Smooth muscle cell (in vitro differentiated cells): ENCODE data around the gene PACRG. TPM values are rescaled to one million over a fixed set of nuclear protein-coding genes. Genes with fewer than 3 reads are reported as not detected.

Experiments used
- DNase-seq: peaks from one replicate; lab custom pipeline; 2025; ENCODE audit not compliant: unreplicated experiment; lab: John Stamatoyannopoulos, UW
- H2AFZ ChIP-seq: fragments of 200-600 bp; sonication (generic); 2 replicates; pipeline ENCODE4 v1.6.0; 2016; ENCODE audit warnings: antibody characterized with exemption, low read depth, mild to moderate bottlenecking
- H3F3A ChIP-seq: fragments of 200-600 bp; sonication (generic); 2 replicates; pipeline ENCODE4 v1.6.0; 2017; ENCODE audit warnings: antibody characterized with exemption, low read depth
- H3K27ac ChIP-seq: fragments of 200-600 bp; sonication (generic); 2 replicates; pipeline ENCODE4 v1.5.1; 2016; ENCODE audit warnings: low read depth, mild to moderate bottlenecking
- H3K27me3 ChIP-seq: fragments of 200-600 bp; sonication (generic); 2 replicates; pipeline ENCODE4 v1.6.1; 2016; ENCODE audit warnings: low read depth, mild to moderate bottlenecking
- H3K36me3 ChIP-seq: fragments of 200-600 bp; sonication (generic); 2 replicates; pipeline ENCODE4 v1.5.1; 2016; ENCODE audit warnings: low read depth
- H3K4me1 ChIP-seq: fragments of 200-600 bp; sonication (generic); 2 replicates; pipeline ENCODE4 v1.5.1; 2016; ENCODE audit warnings: low read depth
- H3K4me2 ChIP-seq: fragments of 200-600 bp; sonication (generic); 2 replicates; pipeline ENCODE4 v1.6.0; 2016; ENCODE audit warnings: mild to moderate bottlenecking
- H3K4me3 ChIP-seq: fragments of 200-600 bp; sonication (generic); 2 replicates; pipeline ENCODE4 v1.5.1; 2016; ENCODE audit warnings: mild to moderate bottlenecking
- H3K79me2 ChIP-seq: fragments of 200-600 bp; sonication (generic); 2 replicates; pipeline ENCODE4 v1.6.0; 2016; ENCODE audit warnings: low read depth, mild to moderate bottlenecking
- H3K9ac ChIP-seq: fragments of 200-600 bp; sonication (generic); 2 replicates; pipeline ENCODE4 v1.6.0; 2016; ENCODE audit warnings: low read depth
- H3K9me3 ChIP-seq: fragments of 200-600 bp; sonication (generic); replicated peaks from 2 replicates; pipeline ENCODE4 v1.5.1; 2016; ENCODE audit warnings: low read depth
- H4K20me1 ChIP-seq: fragments of 200-600 bp; sonication (generic); 2 replicates; pipeline ENCODE4 v1.6.0; 2016; ENCODE audit warnings: low read depth
- WGBS: methylation state at CpG from one replicate; pipeline ENCODE4 v1.1.7; 2016; ENCODE audit warnings: low lambda C conversion rate; 5-methylcytosine and 5-hydroxymethylcytosine counted together
- polyA plus RNA-seq: library from polyadenylated mRNA; unstranded; fragments of >200 nt; fragmentation: Nextera tagmentation; extraction: Ambion mirVana; gene quantifications from 2 replicates; pipeline ENCODE4 v1.2.1, GENCODE V29; 2016
- total RNA-seq: library from RNA; depleted of rRNA; stranded (reverse); fragments of >200 nt; gene quantifications from 2 replicates; pipeline ENCODE4 v1.2.3, GENCODE V29; 2014
- TF ChIP-seq, protein P1 (sequence below): fragments of 200-600 bp; sonication (generic); IDR thresholded peaks from 2 replicates; pipeline ENCODE4 v1.5.1; 2017; ENCODE audit warnings: borderline replicate concordance, mild to moderate bottlenecking, antibody characterized with exemption; ENCODE audit not compliant: insufficient read depth, poor library complexity, severe bottlenecking

Gene PACRG
- total and polyA plus RNA-seq, 2 experiments from 2014 or later, result not detected

DNA sequence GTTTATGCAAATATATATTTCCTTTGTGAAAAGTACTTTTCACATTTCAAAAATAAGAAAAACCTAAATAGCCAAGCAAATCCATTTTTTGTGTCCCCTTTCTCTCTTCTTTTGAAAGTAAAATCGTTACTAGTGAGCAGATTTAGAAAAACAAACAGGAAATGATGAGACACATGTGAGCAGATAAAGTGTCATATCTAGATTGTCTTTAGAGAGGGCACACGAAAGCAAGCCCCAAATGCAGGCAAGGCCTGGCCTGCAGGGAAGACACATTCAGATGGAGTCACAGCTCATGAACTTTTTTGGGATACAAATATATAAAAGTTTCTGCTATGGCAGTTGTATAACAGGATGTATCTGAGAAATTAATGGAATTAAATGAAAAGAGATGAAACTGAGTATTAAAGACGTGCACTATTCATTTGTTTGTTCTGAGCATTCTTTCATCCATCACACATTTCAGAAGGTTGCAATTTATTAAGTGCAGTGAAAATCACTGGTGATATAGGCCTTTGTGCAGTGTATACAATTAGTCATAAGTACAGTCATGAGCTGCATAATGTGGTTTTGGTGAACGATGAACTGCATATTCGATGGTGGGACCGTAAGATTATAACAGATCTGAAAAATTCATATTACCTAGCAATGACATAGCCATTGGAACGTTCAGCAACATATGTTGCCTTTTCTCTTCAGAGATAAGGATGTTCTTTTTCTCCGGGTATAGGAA lies 101.4 kb downstream of the PACRG start:
- H3K4me1 ChIP-seq, result no peaks in the 10 kb centered on the region
- TF ChIP-seq, protein P1, sequence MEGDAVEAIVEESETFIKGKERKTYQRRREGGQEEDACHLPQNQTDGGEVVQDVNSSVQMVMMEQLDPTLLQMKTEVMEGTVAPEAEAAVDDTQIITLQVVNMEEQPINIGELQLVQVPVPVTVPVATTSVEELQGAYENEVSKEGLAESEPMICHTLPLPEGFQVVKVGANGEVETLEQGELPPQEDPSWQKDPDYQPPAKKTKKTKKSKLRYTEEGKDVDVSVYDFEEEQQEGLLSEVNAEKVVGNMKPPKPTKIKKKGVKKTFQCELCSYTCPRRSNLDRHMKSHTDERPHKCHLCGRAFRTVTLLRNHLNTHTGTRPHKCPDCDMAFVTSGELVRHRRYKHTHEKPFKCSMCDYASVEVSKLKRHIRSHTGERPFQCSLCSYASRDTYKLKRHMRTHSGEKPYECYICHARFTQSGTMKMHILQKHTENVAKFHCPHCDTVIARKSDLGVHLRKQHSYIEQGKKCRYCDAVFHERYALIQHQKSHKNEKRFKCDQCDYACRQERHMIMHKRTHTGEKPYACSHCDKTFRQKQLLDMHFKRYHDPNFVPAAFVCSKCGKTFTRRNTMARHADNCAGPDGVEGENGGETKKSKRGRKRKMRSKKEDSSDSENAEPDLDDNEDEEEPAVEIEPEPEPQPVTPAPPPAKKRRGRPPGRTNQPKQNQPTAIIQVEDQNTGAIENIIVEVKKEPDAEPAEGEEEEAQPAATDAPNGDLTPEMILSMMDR, result no peak
- DNase-seq, result no peak
- H3K9ac ChIP-seq, result no peak overlapping the region
- H3K79me2 ChIP-seq, result no peaks in the 10 kb centered on the region
- no peak overlapping the region for H3K27ac ChIP-seq
- no peaks in the 10 kb centered on the region for H4K20me1 ChIP-seq
- H3K27me3 ChIP-seq, result no peaks in the 10 kb centered on the region
- H3K36me3 ChIP-seq, result no peaks in the 10 kb centered on the region
- H3K4me3 ChIP-seq, result no peak overlapping the region
- no peaks in the 10 kb centered on the region for H3F3A ChIP-seq
- WGBS, result 73% methylated on average over 8 of the region's 8 CpGs
- no peak overlapping the region for H2AFZ ChIP-seq
- H3K9me3 ChIP-seq, result no peaks in the 10 kb centered on the region
- H3K4me2 ChIP-seq, result no peak overlapping the region

DNA sequence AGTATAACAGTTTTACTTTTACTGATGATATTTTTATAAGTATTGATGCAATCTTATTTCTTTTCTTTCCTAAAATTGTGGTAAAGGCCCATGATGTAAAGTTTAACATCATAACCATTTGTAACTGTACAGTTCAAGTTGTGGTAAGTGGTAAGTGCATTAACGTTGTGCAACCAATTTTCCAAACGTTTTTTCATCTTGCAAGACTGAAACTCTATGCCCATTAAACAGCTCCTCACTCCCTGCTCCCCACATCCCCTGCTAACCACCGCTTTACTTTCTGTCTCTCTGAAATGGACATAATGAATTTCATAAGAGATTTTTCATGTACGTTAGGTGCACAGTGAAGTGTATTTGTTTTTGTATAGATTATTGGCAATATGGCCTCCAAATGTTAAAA lies 106.0 kb downstream of the PACRG start:
- no peaks in the 10 kb centered on the region for H3K9me3 ChIP-seq
- no peak overlapping the region for H3K9ac ChIP-seq
- no peak overlapping the region for H3K4me2 ChIP-seq
- no peak for DNase-seq
- H3F3A ChIP-seq, result no peaks in the 10 kb centered on the region
- H3K27ac ChIP-seq, result no peak overlapping the region
- no peaks in the 10 kb centered on the region for H4K20me1 ChIP-seq
- H3K36me3 ChIP-seq, result no peaks in the 10 kb centered on the region
- H3K4me1 ChIP-seq, result no peaks in the 10 kb centered on the region
- TF ChIP-seq, protein P1, result no peak
- WGBS, result 82% methylated on average over 4 of the region's 4 CpGs
- H3K4me3 ChIP-seq, result no peak overlapping the region
- H2AFZ ChIP-seq, result no peak overlapping the region
- no peaks in the 10 kb centered on the region for H3K27me3 ChIP-seq
- no peaks in the 10 kb centered on the region for H3K79me2 ChIP-seq

DNA sequence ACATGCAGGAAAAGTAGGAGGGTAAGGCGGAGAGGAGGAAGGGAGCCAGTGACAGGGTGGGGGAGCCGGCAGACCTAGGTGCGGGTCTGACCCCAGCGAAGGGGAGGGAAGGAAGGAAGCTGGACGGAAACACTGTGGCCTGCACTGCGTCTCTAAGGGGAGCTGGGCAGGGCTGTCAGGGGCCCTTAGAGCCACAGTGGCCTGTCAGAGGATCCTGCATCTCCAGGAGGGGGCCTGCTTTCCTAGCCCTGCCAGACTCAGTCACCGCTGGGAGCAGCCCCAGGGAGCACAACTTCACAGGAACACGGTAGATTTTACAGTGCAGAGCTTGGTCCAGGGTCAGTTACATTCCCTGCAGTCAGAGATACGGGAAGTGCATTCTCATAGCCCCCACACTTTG lies 118.2 kb downstream of the PACRG start:
- DNase-seq, result no peak
- Histone ChIP-seq H3K9ac (no peak overlapping the region), H3K4me3 (no peak overlapping the region), H4K20me1 (no peaks in the 10 kb centered on the region), H3F3A (no peaks in the 10 kb centered on the region), H3K79me2 (no peaks in the 10 kb centered on the region), H3K9me3 (no peaks in the 10 kb centered on the region), H3K27me3 (no peaks in the 10 kb centered on the region), H3K27ac (no peak overlapping the region), H3K4me1 (no peaks in the 10 kb centered on the region), H2AFZ (no peak overlapping the region), H3K36me3 (no peaks in the 10 kb centered on the region), H3K4me2 (no peak overlapping the region)
- WGBS, result 58% methylated on average over 9 of the region's 9 CpGs
- TF ChIP-seq, protein P1, result no peak

DNA sequence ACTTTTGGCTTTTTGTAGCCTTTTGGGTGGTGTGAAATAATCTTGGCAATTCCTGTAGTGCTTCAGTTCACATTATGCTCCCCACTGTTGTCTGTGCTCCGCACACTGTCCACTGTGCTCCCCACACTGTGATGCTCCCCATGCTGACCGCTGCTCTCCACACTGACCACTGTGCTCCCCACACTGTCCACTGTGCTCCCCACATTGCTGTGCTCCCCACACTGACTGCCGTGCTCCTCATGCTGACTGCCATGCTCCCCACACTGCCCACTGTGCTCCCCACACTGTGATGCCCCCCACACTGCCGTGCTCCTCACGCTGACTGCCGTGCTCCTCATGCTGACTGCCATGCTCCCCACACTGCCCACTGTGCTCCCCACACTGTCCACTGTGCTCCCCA lies 118.9 kb downstream of the PACRG start:
- H3K27ac ChIP-seq, result no peak overlapping the region
- no peak overlapping the region for H2AFZ ChIP-seq
- TF ChIP-seq, protein P1, result no peak
- no peak for DNase-seq
- no peak overlapping the region for H3K4me3 ChIP-seq
- H3F3A ChIP-seq, result no peaks in the 10 kb centered on the region
- no peak overlapping the region for H3K4me2 ChIP-seq
- no peaks in the 10 kb centered on the region for H4K20me1 ChIP-seq
- WGBS, result 96% methylated on average over 3 of the region's 6 CpGs
- H3K9me3 ChIP-seq, result no peaks in the 10 kb centered on the region
- H3K36me3 ChIP-seq, result no peaks in the 10 kb centered on the region
- no peaks in the 10 kb centered on the region for H3K4me1 ChIP-seq
- H3K27me3 ChIP-seq, result no peaks in the 10 kb centered on the region
- H3K79me2 ChIP-seq, result no peaks in the 10 kb centered on the region
- no peak overlapping the region for H3K9ac ChIP-seq
